Measurements from ENCODE around the gene THAP3.

THAP3 gene, protein sequence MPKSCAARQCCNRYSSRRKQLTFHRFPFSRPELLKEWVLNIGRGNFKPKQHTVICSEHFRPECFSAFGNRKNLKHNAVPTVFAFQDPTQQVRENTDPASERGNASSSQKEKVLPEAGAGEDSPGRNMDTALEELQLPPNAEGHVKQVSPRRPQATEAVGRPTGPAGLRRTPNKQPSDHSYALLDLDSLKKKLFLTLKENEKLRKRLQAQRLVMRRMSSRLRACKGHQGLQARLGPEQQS

GRCh38 chr1:6624710-6625583 lies at the start of gene THAP3:
Gene THAP3 (plus strand): TSS chr1:6624868. CDS start chr1:6625219, 351 bp downstream.
- peak; percentile 79 to 87 (median 83) for DNase-seq

DNA sequence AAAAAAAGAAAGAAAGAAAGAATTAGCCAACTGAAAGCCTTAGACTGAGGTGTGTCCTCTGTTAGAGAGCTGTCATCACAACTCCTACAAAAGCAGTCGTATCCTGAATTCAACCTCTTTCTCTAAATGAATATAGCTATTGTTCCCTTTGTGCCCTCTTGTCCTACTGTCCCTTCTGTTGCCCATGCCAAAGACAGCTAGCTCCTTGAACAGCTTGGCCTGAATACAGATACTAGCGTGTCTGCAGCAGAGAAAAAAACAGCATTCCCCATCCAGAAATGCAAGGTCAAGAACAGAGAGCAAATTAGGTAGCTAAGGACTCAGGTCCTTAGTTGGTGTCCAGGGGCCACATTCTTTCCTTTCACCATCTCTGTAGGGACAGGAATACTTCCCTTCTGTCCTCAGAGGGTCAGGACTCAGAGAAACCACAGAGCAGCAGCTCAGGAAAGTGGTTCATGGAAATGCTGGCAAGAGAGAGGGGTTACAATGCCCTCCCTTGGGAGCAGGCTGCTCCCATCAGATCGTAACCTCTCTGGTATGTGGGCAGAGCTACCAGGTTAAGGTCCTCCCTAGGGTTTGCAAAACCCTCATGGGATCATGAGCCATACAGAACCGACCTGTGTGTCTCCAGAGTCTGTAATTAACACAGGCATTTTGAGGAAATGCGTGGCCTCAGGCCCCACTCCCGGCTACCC lies 46.7 kb upstream of the THAP3 start:
- no peak for DNase-seq

- DNase-seq, result no peak
Observed at GRCh38 chr1:6578624-6579373, 45.9 kb upstream of the THAP3 start.

DNA sequence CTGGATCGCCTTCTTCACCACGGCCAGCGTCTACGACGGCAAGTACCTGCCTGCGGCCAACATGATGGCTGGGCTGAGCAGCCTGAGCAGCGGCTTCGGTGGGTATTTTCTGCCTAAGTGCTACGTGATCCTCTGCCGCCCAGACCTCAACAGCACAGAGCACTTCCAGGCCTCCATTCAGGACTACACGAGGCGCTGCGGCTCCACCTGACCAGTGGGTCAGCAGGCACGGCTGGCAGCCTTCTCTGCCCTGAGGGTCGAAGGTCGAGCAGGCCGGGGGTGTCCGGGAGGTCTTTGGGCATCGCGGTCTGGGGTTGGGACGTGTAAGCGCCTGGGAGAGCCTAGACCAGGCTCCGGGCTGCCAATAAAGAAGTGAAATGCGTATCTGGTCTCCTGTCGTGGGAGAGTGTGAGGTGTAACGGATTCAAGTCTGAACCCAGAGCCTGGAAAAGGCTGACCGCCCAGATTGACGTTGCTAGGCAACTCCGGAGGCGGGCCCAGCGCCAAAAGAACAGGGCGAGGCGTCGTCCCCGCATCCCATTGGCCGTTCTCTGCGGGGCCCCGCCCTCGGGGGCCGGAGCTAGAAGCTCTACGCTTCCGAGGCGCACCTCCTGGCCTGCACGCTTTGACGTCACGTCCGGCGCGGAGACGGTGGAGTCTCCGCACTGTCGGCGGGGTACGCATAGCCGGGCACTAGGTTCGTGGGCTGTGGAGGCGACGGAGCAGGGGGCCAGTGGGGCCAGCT lies 45.1 kb upstream of the THAP3 start, which contains the start of gene ZBTB48:
TSS of gene ZBTB48 (plus strand) at position 621 of the 745 bp plus-strand sequence. CDS start 616 bp downstream, outside the sequence.
- peak; percentile 92 to 96 (median 94) for DNase-seq

DNA sequence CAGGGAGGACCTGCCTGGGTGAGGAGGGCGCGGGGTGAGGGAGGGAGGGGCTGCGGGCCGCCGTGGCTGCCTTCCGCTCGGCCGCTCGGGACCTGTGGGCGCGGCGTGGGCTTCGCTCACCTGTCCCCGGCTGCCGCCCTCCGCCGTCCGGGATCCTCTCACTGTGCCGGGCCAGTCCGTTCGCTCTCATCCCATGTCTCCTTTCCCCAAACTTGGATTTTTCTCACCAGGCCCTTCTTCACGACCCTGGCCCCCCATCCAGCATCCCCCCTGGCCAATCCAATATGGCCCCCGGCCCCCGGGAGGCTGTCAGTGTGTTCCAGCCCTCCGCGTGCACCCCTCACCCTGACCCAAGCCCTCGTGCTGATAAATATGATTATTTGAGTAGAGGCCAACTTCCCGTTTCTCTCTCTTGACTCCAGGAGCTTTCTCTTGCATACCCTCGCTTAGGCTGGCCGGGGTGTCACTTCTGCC lies 44.5 kb upstream of the THAP3 start:
- DNase-seq, result peak in 1 of 4 experiments; percentile 14

DNA sequence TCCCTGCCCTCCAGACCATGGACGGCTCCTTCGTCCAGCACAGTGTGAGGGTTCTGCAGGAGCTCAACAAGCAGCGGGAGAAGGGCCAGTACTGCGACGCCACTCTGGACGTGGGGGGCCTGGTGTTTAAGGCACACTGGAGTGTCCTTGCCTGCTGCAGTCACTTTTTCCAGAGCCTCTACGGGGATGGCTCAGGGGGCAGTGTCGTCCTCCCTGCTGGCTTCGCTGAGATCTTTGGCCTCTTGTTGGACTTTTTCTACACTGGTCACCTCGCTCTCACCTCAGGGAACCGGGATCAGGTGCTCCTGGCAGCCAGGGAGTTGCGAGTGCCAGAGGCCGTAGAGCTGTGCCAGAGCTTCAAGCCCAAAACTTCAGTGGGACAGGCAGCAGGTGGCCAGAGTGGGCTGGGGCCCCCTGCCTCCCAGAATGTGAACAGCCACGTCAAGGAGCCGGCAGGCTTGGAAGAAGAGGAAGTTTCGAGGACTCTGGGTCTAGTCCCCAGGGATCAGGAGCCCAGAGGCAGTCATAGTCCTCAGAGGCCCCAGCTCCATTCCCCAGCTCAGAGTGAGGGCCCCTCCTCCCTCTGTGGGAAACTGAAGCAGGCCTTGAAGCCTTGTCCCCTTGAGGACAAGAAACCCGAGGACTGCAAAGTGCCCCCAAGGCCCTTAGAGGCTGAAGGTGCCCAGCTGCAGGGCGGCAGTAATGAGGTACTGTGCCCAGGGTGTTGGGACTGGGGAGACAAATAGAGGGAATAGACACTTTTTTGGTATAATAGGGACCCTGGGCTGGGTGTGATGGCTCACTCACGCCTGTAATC lies 43.9 kb upstream of the THAP3 start:
- no peak for DNase-seq

DNA sequence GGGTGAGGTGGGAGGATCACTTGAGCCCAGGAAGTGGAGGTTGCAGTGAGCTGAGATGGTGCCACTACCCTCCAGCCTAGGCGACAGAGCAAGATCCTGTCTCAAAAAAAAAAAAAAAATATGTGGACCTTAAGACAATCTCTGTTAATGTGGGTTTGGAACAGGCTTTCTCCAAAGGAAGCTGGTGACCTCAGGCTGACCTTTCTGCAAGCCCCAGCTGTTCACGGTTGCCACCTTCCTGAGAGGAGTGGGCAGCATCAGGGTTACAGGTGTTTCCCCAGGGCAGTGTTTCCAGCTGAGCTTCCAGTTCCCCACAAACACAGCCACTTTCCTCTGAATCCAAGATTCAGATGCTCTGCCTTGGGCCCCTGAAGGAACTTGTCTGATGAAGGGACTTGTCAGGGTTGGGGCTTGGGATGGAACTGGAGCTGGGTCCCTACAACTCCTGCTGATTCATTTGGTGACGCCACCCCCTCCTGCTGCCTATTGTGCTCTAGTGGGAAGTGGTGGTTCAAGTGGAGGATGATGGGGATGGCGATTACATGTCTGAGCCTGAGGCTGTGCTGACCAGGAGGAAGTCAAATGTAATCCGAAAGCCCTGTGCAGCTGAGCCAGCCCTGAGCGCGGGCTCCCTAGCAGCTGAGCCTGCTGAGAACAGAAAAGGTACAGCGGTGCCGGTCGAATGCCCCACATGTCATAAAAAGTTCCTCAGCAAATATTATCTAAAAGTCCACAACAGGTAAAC lies 42.9 kb upstream of the THAP3 start:
- DNase-seq, result no peak

DNA sequence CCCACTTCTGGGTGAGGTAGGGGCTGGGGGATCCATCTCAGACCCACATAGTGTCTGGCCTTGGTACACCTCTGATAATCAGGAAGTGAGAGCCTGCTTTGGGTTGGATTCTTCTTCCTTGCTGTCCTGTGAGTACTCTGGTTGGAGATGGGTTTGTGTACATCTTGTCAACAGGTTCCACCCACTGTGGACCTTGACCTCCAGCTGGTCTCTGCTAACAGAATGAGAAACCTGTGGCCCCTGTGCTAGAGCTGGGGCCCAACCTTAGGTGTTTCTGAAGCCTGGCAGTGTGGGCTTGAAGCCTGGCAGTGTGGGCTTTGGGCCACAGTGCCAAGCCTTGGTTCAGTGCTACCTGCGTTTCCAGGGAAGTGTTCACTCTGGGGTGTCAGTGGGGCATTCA lies 42.3 kb upstream of the THAP3 start:
- DNase-seq, result no peak

GRCh38 chr1:6584126-6585080 lies 40.3 kb upstream of the THAP3 start:
- DNase-seq, result no peak

GRCh38 chr1:6585081-6585722 lies 39.5 kb upstream of the THAP3 start:
- no peak for DNase-seq

DNA sequence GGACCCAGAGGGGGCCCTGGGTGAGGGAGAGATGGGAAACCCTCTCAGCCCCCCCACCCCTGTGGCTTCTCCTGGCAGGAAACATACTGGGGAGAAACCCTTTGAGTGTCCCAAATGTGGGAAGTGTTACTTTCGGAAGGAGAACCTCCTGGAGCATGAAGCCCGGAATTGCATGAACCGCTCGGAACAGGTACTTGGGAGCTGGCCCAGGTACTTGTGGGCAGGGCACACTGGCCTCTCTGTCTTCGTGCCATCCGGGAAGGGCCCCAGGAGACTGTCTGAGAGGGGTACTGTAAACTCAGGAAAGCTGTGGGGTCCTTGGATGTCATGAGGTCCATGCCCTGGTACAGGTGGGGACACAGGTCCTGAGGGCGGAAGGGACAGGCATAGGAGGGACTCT lies 38.8 kb upstream of the THAP3 start:
- DNase-seq, result no peak

DNA sequence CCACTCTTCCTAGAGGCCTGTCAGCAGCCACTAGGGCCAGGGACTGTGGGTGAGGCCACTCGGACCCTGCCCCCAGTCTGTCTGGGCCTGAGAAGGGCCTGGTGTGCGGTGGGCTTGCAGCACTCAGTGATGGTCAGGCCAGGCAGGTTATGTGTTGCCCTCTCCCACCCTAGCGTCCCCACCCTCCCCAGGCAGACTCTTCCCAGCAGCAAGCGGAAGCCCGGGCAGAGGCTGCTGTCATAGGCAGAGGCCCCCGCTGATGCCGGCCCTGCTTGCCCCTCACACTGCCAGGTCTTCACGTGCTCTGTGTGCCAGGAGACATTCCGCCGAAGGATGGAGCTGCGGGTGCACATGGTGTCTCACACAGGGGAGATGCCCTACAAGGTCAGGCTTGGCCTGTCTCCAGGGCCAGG lies 38.3 kb upstream of the THAP3 start:
- DNase-seq, result no peak

- no peak for DNase-seq
Observed at GRCh38 chr1:6587261-6588005, 37.2 kb upstream of the THAP3 start.

DNA sequence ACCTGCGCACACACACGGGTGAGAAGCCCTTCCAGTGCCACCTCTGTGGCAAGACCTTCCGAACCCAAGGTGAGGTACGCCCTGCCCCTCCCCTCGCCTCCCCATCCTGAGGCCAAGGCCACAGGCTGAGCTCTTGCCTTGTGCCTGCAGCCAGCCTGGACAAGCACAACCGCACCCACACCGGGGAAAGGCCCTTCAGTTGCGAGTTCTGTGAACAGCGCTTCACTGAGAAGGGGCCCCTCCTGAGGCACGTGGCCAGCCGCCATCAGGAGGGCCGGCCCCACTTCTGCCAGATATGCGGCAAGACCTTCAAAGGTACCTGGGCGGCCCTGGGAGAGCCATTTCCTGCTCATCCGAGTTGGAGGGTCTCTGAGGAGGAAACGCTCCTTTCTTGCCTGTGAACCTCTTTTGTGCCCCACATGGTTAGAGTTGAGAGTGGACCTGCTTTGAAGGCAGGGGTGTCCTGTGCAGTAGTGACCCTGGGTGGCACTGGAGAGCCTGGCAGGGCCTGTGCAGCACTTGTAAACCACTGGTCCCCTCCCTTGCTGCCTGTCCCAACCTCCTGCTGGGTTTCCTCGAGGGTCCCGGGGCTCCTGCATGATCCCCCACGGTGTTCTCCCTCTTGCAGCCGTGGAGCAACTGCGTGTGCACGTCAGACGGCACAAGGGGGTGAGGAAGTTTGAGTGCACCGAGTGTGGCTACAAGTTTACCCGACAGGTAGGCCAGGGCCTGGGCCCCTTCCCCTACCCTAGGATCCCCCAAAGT lies 36.4 kb upstream of the THAP3 start:
- no peak for DNase-seq

DNA sequence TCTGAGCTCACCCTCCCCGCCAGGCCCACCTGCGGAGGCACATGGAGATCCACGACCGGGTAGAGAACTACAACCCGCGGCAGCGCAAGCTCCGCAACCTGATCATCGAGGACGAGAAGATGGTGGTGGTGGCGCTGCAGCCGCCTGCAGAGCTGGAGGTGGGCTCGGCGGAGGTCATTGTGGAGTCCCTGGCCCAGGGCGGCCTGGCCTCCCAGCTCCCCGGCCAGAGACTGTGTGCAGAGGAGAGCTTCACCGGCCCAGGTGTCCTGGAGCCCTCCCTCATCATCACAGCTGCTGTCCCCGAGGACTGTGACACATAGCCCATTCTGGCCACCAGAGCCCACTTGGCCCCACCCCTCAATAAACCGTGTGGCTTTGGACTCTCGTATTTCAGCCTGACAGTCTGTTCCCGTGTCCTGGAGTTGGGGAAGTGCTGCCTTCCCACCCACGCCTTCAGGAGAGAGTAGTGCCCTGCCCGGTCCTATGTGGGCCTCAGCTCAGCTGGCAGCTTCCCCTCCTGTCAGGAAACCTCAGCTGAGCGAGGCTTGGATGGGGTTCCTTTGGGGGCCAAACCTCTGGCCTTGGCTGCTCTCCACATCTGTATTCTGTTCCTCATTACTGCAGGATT lies 35.7 kb upstream of the THAP3 start:
- no peak for DNase-seq

DNA sequence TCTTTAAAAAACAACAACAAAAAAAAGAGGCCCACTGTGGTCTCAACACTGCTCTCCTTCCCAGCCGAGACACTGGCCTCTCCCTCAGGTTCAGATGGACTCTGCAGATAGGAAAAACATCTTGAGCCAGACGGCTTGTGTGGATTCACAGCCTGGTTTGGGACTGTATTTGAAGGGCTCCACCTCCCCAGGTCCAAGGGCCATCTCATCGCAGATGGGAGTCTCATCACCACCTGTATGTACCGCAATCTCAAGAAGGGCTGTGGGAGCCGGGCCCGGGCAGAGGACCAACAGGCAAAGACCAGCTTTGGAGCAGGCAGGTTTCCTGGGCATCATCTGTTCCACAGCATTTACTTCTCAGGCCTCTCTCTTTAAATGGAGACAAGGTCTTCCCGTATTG lies 34.6 kb upstream of the THAP3 start:
- DNase-seq, result no peak

All from activated CD4-positive, CD25-positive, alpha-beta regulatory T cell (primary cell).